HepG2 (cell line): ENCODE results near the gene CHPF. TPM values are rescaled to one million over a fixed set of nuclear protein-coding genes. Genes with fewer than 3 reads are reported as not detected.

Experiments used
- ARNT2 ChIP-seq: sonication (generic); formaldehyde crosslinking; IDR thresholded peaks from 2 replicates; pipeline ENCODE4 v1.8.0; 2022; ENCODE audit warnings: mild to moderate bottlenecking, low read depth, missing genetic modification reagents, moderate library complexity
- CHD2 ChIP-seq: IDR thresholded peaks from 2 replicates; pipeline ENCODE4 v1.6.1; 2011; ENCODE audit warnings: low read depth, low read length, improper control_type of control experiment
- HDAC1 ChIP-seq: sonication (generic); formaldehyde crosslinking; IDR thresholded peaks from 2 replicates; pipeline ENCODE4 v1.5.1; 2020; ENCODE audit warnings: mild to moderate bottlenecking, missing genetic modification reagents
- HNF4G ChIP-seq, 2 experiments: sonication (generic) in 1 of 2; formaldehyde crosslinking in 1 of 2; IDR thresholded peaks; 2 replicates each; pipeline versions ENCODE4 v1.4.0 to v1.6.1; 2011 to 2020; ENCODE audit warnings: borderline replicate concordance in 2 of 2, low read depth in 2 of 2, mild to moderate bottlenecking in 2 of 2, low read length in 1 of 2, missing genetic modification reagents in 1 of 2, moderate library complexity in 1 of 2
- JUNB ChIP-seq: sonication (generic); formaldehyde crosslinking; IDR thresholded peaks from 2 replicates; pipeline ENCODE4 v1.8.0; 2022; ENCODE audit warnings: missing genetic modification reagents, mild to moderate bottlenecking, borderline replicate concordance
- MBD4 ChIP-seq: IDR thresholded peaks from 2 replicates; pipeline ENCODE4 v1.6.1; 2012; ENCODE audit warnings: low read length, inconsistent platforms, borderline replicate concordance
- SALL2 ChIP-seq: sonication (generic); formaldehyde crosslinking; IDR thresholded peaks from 2 replicates; pipeline ENCODE4 v1.8.1; 2023; ENCODE audit warnings: mild to moderate bottlenecking, missing genetic modification reagents, inconsistent platforms
- SMAD1 ChIP-seq: sonication (generic); formaldehyde crosslinking; IDR thresholded peaks from 2 replicates; pipeline ENCODE4 v1.4.0; 2020; ENCODE audit warnings: missing genetic modification reagents, low read depth, mild to moderate bottlenecking, borderline replicate concordance
- TAF15 ChIP-seq: fragments of 200-400 bp; formaldehyde crosslinking; IDR thresholded peaks from one replicate; pipeline ENCODE4 v1.6.1; 2018; ENCODE audit warnings: mild to moderate bottlenecking, low read depth, low read length; ENCODE audit not compliant: poor library complexity, severe bottlenecking
- ZC3H4 ChIP-seq: sonication (generic); formaldehyde crosslinking; IDR thresholded peaks from 2 replicates; pipeline ENCODE4 v1.4.0; 2020; ENCODE audit warnings: missing genetic modification reagents, borderline replicate concordance
- ZFP36 ChIP-seq: fragments of 150-350 bp; IDR thresholded peaks from 2 replicates; pipeline ENCODE4 v1.6.1; 2018; ENCODE audit warnings: borderline replicate concordance, low read length, low read depth; ENCODE audit not compliant: partially characterized antibody
- ZFP37 ChIP-seq: sonication (generic); formaldehyde crosslinking; IDR thresholded peaks from 2 replicates; pipeline ENCODE4 v1.4.0; 2020; ENCODE audit warnings: missing genetic modification reagents, borderline replicate concordance
- ZFP82 ChIP-seq: sonication (generic); formaldehyde crosslinking; IDR thresholded peaks from 2 replicates; pipeline ENCODE4 v1.5.1; 2020; ENCODE audit warnings: mild to moderate bottlenecking, missing genetic modification reagents, borderline replicate concordance
- ZNF207 ChIP-seq: fragments of 450-650 bp; IDR thresholded peaks from 2 replicates; pipeline ENCODE4 v1.6.1; 2016; ENCODE audit warnings: antibody characterized with exemption, borderline replicate concordance
- ZNF282 ChIP-seq: fragments of 450-650 bp; IDR thresholded peaks from 2 replicates; pipeline ENCODE4 v1.6.1; 2018; ENCODE audit not compliant: partially characterized antibody
- ZNF430 ChIP-seq: sonication (generic); formaldehyde crosslinking; IDR thresholded peaks from 2 replicates; pipeline ENCODE4 v1.9.0; 2021; ENCODE audit warnings: mild to moderate bottlenecking, missing genetic modification reagents
- ZNF460 ChIP-seq: sonication (generic); formaldehyde crosslinking; IDR thresholded peaks from 2 replicates; pipeline ENCODE4 v1.5.1; 2020; ENCODE audit warnings: missing genetic modification reagents, mild to moderate bottlenecking, borderline replicate concordance
- ZNF556 ChIP-seq: sonication (generic); formaldehyde crosslinking; IDR thresholded peaks from 2 replicates; pipeline ENCODE4 v1.4.0; 2020; ENCODE audit warnings: mild to moderate bottlenecking, missing genetic modification reagents, borderline replicate concordance
- ZNF660 ChIP-seq: sonication (generic); formaldehyde crosslinking; IDR thresholded peaks from 2 replicates; pipeline ENCODE4 v1.5.1; 2020; ENCODE audit warnings: mild to moderate bottlenecking, low read depth, missing genetic modification reagents, borderline replicate concordance
- ZNF75D ChIP-seq: sonication (generic); formaldehyde crosslinking; IDR thresholded peaks from 2 replicates; pipeline ENCODE4 v1.8.1; 2023; ENCODE audit warnings: missing genetic modification reagents, mild to moderate bottlenecking, borderline replicate concordance
- ZNF788 ChIP-seq: sonication (generic); formaldehyde crosslinking; IDR thresholded peaks from 2 replicates; pipeline ENCODE4 v1.5.0; 2020; ENCODE audit warnings: mild to moderate bottlenecking, missing genetic modification reagents, borderline replicate concordance
- polyA plus RNA-seq, 8 experiments: library from polyadenylated mRNA; depleted of rRNA in 3 of 8; stranded (reverse) in 7 of 8; unstranded in 1 of 8; fragments of >200 nt; fragmentation: Illumina TruSeq in 4 of 8; extraction: Trizol in 4 of 8; gene quantifications; 2 replicates each; pipeline versions ENCODE4 v1.2.1 to v1.2.3, GENCODE V29; 2011 to 2016; ENCODE audit warnings: low read depth in 4 of 8, missing spikeins in 1 of 8, mixed read lengths in 1 of 8; ENCODE audit not compliant: insufficient read depth in 1 of 8
- total RNA-seq, 5 experiments: library from RNA; depleted of rRNA; stranded (reverse); fragments of >200 nt; fragmentation: Illumina TruSeq; extraction: Trizol; gene quantifications; 2 replicates each; pipeline ENCODE4 v1.2.3, GENCODE V29; 2016; ENCODE audit warnings: low read depth in 1 of 5
- TF ChIP-seq, protein P1 (sequence below): sonication (generic); formaldehyde crosslinking; IDR thresholded peaks from 2 replicates; pipeline ENCODE4 v1.4.0; 2020; ENCODE audit warnings: missing genetic modification reagents, mild to moderate bottlenecking, borderline replicate concordance
- TF ChIP-seq, protein P2 (sequence below): sonication (generic); formaldehyde crosslinking; IDR thresholded peaks from 2 replicates; pipeline ENCODE4 v1.5.0; 2020; ENCODE audit warnings: mild to moderate bottlenecking, missing genetic modification reagents

CHPF gene
- total and polyA plus RNA-seq, 2 of the 13 experiments (the other 11 are each of a cell fraction or from before 2014, with no cell fraction given), result 79.6 to 111 TPM

DNA sequence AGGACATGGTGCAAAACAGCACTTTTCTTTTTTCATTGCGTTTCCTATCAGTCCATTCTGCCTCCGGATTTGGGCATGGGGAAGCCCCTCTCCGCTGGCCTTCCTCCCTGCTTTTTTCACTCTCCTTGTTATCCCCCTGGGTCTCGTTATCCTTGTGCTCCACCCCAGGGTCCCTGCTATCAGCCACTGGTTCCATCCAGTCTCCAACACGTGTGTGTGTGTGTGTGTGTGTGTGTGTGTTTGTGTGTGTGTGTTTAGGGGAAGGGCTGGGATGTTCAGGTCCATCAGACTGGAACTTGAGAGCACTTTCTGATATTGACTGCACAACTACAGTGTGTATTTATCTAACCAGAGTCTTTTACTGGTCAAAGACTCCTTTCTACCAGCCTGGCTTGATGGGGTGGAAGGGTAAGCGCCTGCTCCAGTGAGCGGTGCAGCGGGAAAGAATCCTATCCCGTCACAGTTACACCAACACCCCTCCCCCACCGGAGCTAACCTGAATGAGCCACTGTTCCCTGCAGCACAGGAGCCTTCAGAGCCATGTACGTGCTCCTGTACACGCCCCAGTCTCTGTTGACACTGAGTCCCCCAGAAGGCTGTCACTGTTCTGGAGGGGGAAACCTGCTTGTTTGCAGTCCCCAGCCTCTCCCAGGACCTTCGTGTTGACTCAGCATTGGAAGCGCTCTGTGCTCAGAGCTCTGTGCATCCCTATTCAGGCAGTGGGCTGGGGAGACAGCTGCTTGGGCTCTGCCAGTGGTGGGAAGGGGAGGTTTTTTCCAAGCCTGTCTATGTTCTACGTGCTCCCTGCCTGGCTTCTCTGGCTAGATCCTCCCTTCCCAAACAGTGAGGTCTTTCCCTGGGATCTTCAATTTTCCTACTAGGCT lies 33.1 kb upstream of the CHPF start (continued):
- TF ChIP-seq, protein P1, sequence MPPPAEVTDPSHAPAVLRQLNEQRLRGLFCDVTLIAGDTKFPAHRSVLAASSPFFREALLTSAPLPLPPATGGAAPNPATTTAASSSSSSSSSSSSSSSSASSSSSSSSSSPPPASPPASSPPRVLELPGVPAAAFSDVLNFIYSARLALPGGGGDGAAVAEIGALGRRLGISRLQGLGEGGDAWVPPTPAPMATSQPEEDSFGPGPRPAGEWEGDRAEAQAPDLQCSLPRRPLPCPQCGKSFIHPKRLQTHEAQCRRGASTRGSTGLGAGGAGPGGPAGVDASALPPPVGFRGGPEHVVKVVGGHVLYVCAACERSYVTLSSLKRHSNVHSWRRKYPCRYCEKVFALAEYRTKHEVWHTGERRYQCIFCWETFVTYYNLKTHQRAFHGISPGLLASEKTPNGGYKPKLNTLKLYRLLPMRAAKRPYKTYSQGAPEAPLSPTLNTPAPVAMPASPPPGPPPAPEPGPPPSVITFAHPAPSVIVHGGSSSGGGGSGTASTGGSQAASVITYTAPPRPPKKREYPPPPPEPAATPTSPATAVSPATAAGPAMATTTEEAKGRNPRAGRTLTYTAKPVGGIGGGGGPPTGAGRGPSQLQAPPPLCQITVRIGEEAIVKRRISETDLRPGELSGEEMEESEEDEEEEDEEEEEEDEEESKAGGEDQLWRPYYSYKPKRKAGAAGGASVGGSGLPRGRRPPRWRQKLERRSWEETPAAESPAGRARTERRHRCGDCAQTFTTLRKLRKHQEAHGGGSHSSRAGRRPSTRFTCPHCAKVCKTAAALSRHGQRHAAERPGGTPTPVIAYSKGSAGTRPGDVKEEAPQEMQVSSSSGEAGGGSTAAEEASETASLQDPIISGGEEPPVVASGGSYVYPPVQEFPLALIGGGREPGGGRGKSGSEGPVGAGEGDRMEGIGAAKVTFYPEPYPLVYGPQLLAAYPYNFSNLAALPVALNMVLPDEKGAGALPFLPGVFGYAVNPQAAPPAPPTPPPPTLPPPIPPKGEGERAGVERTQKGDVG (CRISPR knock-in tag), result peak; percentile 58; the same call in 1 of the 2 replicates
- TF ChIP-seq CHD2 (peak; percentile 63; the same call in 1 of the 2 replicates), ZNF75D (CRISPR knock-in tag) (no peak), ZNF788 (CRISPR knock-in tag) (peak; percentile 96; the same call in 1 of the 2 replicates), ZFP82 (CRISPR knock-in tag) (no peak; the same call in 1 of the 2 replicates), TAF15 (no peak), SALL2 (CRISPR knock-in tag) (no peak), ZNF282 (no peak), ZFP36 (peak; percentile 56), ZNF207 (no peak), ZFP37 (peak; percentile 89; the same call in 1 of the 2 replicates), MBD4 (no peak), ZC3H4 (CRISPR knock-in tag) (no peak), SMAD1 (CRISPR knock-in tag) (0 out of 2 replicates have a peak, but pooled peaks have one; percentile 95), ZNF430 (CRISPR knock-in tag) (peak; percentile 99), ZNF660 (no peak), ZNF460 (peak; percentile 73; the same call in 1 of the 2 replicates), ZNF556 (CRISPR knock-in tag) (peak; percentile 99), HNF4G (IDR thresholded peaks at IDR 0.05; ENCODE audit: borderline replicate concordance, low read depth, low read length) (peak; percentile 40; the same call in 1 of the 2 replicates), HNF4G (CRISPR knock-in tag; IDR thresholded peaks at IDR 0.05; ENCODE audit: borderline replicate concordance, low read depth) (no peak), ARNT2 (CRISPR knock-in tag) (peak; percentile 97; the same call in 1 of the 2 replicates), HDAC1 (CRISPR knock-in tag) (peak; percentile 96), JUNB (CRISPR knock-in tag) (peak; percentile 54; the same call in 1 of the 2 replicates)
- TF ChIP-seq, protein P2, sequence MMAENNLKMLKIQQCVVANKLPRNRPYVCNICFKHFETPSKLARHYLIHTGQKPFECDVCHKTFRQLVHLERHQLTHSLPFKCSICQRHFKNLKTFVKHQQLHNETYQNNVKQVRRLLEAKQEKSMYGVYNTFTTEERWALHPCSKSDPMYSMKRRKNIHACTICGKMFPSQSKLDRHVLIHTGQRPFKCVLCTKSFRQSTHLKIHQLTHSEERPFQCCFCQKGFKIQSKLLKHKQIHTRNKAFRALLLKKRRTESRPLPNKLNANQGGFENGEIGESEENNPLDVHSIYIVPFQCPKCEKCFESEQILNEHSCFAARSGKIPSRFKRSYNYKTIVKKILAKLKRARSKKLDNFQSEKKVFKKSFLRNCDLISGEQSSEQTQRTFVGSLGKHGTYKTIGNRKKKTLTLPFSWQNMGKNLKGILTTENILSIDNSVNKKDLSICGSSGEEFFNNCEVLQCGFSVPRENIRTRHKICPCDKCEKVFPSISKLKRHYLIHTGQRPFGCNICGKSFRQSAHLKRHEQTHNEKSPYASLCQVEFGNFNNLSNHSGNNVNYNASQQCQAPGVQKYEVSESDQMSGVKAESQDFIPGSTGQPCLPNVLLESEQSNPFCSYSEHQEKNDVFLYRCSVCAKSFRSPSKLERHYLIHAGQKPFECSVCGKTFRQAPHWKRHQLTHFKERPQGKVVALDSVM (CRISPR knock-in tag), result peak; percentile 74
